ENCODE data around the gene CHMP1A.

Gene CHMP1A

GRCh38 chr16:89615176-89615575 lies 42.3 kb downstream of the CHMP1A start:
- Histone ChIP-seq H3K4me1 (ENCODE audit: control insufficient read depth, insufficient read depth, low read length) (no peaks in the 10 kb centered on the region), H3K4me3 (ENCODE audit: insufficient read depth, low read depth, low read length) (no peak overlapping the region), H3K27me3 (ENCODE audit: control insufficient read depth, insufficient read depth, low read length, poor library complexity, severe bottlenecking) (no peaks in the 10 kb centered on the region), H3K9me3 (ENCODE audit: control insufficient read depth, low read length) (no peaks in the 10 kb centered on the region), H3K36me3 (ENCODE audit: control insufficient read depth, insufficient read depth, low read length) (no peaks in the 10 kb centered on the region), H3K27ac (ENCODE audit: insufficient read depth, low read depth, low read length, poor library complexity, severe bottlenecking) (no peak overlapping the region)
- 84 to 86% methylated on average over 13 of the region's 13 CpGs for WGBS, 2 experiments

DNA sequence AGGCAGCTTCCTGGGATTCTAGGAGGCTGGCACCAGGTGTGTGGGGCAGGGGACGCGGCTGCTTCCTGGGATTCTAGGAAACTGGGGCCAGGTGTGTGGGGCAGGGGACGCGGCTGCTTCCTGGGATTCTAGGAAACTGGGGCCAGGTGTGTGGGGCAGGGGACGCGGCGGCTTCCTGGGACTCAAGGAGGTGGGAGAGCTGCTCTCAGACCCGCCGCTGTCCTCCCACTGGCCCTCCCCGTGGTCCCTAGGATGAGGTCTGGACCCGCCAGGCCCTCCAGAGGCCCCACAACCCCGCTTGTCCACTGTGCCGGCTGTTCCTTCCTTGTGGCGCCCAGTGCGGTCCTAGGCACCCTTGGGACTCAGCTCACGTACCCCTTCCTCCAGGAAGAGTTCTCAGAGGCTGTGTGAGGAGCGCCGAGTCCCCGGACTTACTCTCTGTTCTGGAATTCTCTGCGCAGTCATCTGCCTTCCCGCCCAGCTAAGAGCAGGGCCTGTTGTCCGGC lies 43.5 kb downstream of the CHMP1A start:
- H3K4me3 ChIP-seq (ENCODE audit: insufficient read depth, low read depth, low read length), result no peak overlapping the region
- no peaks in the 10 kb centered on the region for H3K36me3 ChIP-seq (ENCODE audit: control insufficient read depth, insufficient read depth, low read length)
- H3K27ac ChIP-seq (ENCODE audit: insufficient read depth, low read depth, low read length, poor library complexity, severe bottlenecking), result no peak overlapping the region
- H3K27me3 ChIP-seq (ENCODE audit: control insufficient read depth, insufficient read depth, low read length, poor library complexity, severe bottlenecking), result no peaks in the 10 kb centered on the region
- no peaks in the 10 kb centered on the region for H3K9me3 ChIP-seq (ENCODE audit: control insufficient read depth, low read length)
- WGBS, 2 experiments, result 92 to 94% methylated on average over 22 of the region's 22 CpGs
- no peaks in the 10 kb centered on the region for H3K4me1 ChIP-seq (ENCODE audit: control insufficient read depth, insufficient read depth, low read length)

GRCh38 chr16:89613231-89613953 lies 44.1 kb downstream of the CHMP1A start, which contains the start of gene DPEP1:
TSS of gene DPEP1 (plus strand) at chr16:89613642. CDS start at chr16:89630411, 16,769 bp downstream.
- Histone ChIP-seq H3K4me1 (ENCODE audit: control insufficient read depth, insufficient read depth, low read length) (no peaks in the 10 kb centered on the region), H3K4me3 (ENCODE audit: insufficient read depth, low read depth, low read length) (no peak within 1 kb of the TSS), H3K27me3 (ENCODE audit: control insufficient read depth, insufficient read depth, low read length, poor library complexity, severe bottlenecking) (no peaks in the 10 kb centered on the region), H3K9me3 (ENCODE audit: control insufficient read depth, low read length) (no peaks in the 10 kb centered on the region), H3K36me3 (ENCODE audit: control insufficient read depth, insufficient read depth, low read length) (no peaks in the 10 kb centered on the region), H3K27ac (ENCODE audit: insufficient read depth, low read depth, low read length, poor library complexity, severe bottlenecking) (no peak within 1 kb of the TSS)
- WGBS, 2 experiments, result 84% methylated on average over 19 of the region's 19 CpGs

GRCh38 chr16:89612415-89613166 lies 44.9 kb downstream of the CHMP1A start:
- Histone ChIP-seq H3K4me3 (ENCODE audit: insufficient read depth, low read depth, low read length) (no peak overlapping the region), H3K36me3 (ENCODE audit: control insufficient read depth, insufficient read depth, low read length) (no peaks in the 10 kb centered on the region), H3K9me3 (ENCODE audit: control insufficient read depth, low read length) (no peaks in the 10 kb centered on the region), H3K27ac (ENCODE audit: insufficient read depth, low read depth, low read length, poor library complexity, severe bottlenecking) (no peak overlapping the region), H3K27me3 (ENCODE audit: control insufficient read depth, insufficient read depth, low read length, poor library complexity, severe bottlenecking) (no peaks in the 10 kb centered on the region), H3K4me1 (ENCODE audit: control insufficient read depth, insufficient read depth, low read length) (no peaks in the 10 kb centered on the region)
- WGBS, 2 experiments, result 91 to 92% methylated on average over 20 of the region's 20 CpGs

DNA sequence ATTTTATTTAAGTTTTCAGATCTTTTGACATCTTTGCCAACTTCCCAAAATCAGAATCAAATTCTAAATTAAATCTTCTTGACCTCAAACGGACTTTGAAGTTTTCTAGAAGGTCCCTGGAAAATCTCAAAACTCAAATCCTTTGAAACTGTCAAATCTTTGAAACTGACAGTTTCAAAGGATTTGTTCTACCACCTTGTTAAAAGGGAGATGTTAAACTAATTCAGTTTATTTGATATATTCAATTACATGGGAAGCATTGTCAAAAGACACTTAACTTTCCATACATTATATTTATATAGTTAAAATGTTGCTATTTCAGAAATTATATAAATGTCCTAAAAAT lies 47.4 kb downstream of the CHMP1A start:
- WGBS, 2 experiments, result 90 to 91% methylated on average over 1 of the region's 1 CpG
- H3K9me3 ChIP-seq (ENCODE audit: control insufficient read depth, low read length), result no peaks in the 10 kb centered on the region
- H3K27me3 ChIP-seq (ENCODE audit: control insufficient read depth, insufficient read depth, low read length, poor library complexity, severe bottlenecking), result no peaks in the 10 kb centered on the region
- H3K4me1 ChIP-seq (ENCODE audit: control insufficient read depth, insufficient read depth, low read length), result no peaks in the 10 kb centered on the region
- H3K4me3 ChIP-seq (ENCODE audit: insufficient read depth, low read depth, low read length), result no peak overlapping the region
- no peak overlapping the region for H3K27ac ChIP-seq (ENCODE audit: insufficient read depth, low read depth, low read length, poor library complexity, severe bottlenecking)
- no peaks in the 10 kb centered on the region for H3K36me3 ChIP-seq (ENCODE audit: control insufficient read depth, insufficient read depth, low read length)

GRCh38 chr16:89607937-89608740 lies 49.4 kb downstream of the CHMP1A start:
- peaks cover 1% of the 10 kb centered on the region for H3K4me1 ChIP-seq (ENCODE audit: control insufficient read depth, insufficient read depth, low read length)
- H3K9me3 ChIP-seq (ENCODE audit: control insufficient read depth, low read length), result no peaks in the 10 kb centered on the region
- no peak overlapping the region for H3K4me3 ChIP-seq (ENCODE audit: insufficient read depth, low read depth, low read length)
- H3K27ac ChIP-seq (ENCODE audit: insufficient read depth, low read depth, low read length, poor library complexity, severe bottlenecking), result no peak overlapping the region
- H3K36me3 ChIP-seq (ENCODE audit: control insufficient read depth, insufficient read depth, low read length), result no peaks in the 10 kb centered on the region
- WGBS, 2 experiments, result 92 to 93% methylated on average over 32 of the region's 32 CpGs
- no peaks in the 10 kb centered on the region for H3K27me3 ChIP-seq (ENCODE audit: control insufficient read depth, insufficient read depth, low read length, poor library complexity, severe bottlenecking)

DNA sequence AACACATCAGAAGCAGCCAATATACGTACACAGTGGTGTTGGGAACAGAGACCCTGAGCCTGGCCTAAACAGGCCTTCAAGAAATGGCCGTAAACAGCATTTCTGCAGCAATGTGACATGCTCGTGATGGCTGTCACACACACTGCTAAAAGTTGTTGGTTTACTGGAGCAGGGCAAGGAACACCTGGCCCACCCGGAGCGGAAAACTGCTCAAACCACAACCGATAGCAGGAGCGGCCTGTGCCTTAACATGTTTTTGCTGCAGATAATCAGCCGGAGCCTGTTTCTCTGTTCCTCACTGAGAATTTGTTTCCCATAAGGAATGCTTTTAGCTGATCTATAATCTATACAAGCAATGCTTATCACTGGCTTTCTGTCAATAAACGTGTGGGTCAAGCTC lies 50.1 kb downstream of the CHMP1A start:
- Histone ChIP-seq H3K9me3 (ENCODE audit: control insufficient read depth, low read length) (no peaks in the 10 kb centered on the region), H3K36me3 (ENCODE audit: control insufficient read depth, insufficient read depth, low read length) (no peaks in the 10 kb centered on the region), H3K27me3 (ENCODE audit: control insufficient read depth, insufficient read depth, low read length, poor library complexity, severe bottlenecking) (no peaks in the 10 kb centered on the region), H3K27ac (ENCODE audit: insufficient read depth, low read depth, low read length, poor library complexity, severe bottlenecking) (no peak overlapping the region), H3K4me3 (ENCODE audit: insufficient read depth, low read depth, low read length) (no peak overlapping the region), H3K4me1 (ENCODE audit: control insufficient read depth, insufficient read depth, low read length) (peaks cover 8% of the 10 kb centered on the region)
- 92% methylated on average over 9 of the region's 9 CpGs for WGBS, 2 experiments

- Histone ChIP-seq H3K4me1 (ENCODE audit: control insufficient read depth, insufficient read depth, low read length) (peaks cover 16% of the 10 kb centered on the region), H3K36me3 (ENCODE audit: control insufficient read depth, insufficient read depth, low read length) (no peaks in the 10 kb centered on the region), H3K27me3 (ENCODE audit: control insufficient read depth, insufficient read depth, low read length, poor library complexity, severe bottlenecking) (no peaks in the 10 kb centered on the region), H3K9me3 (ENCODE audit: control insufficient read depth, low read length) (no peaks in the 10 kb centered on the region), H3K27ac (ENCODE audit: insufficient read depth, low read depth, low read length, poor library complexity, severe bottlenecking) (no peak overlapping the region), H3K4me3 (ENCODE audit: insufficient read depth, low read depth, low read length) (no peak overlapping the region)
- WGBS, 2 experiments, result 90 to 92% methylated on average over 9 of the region's 9 CpGs
Measured at GRCh38 chr16:89606006-89606405, 51.5 kb downstream of the CHMP1A start.

DNA sequence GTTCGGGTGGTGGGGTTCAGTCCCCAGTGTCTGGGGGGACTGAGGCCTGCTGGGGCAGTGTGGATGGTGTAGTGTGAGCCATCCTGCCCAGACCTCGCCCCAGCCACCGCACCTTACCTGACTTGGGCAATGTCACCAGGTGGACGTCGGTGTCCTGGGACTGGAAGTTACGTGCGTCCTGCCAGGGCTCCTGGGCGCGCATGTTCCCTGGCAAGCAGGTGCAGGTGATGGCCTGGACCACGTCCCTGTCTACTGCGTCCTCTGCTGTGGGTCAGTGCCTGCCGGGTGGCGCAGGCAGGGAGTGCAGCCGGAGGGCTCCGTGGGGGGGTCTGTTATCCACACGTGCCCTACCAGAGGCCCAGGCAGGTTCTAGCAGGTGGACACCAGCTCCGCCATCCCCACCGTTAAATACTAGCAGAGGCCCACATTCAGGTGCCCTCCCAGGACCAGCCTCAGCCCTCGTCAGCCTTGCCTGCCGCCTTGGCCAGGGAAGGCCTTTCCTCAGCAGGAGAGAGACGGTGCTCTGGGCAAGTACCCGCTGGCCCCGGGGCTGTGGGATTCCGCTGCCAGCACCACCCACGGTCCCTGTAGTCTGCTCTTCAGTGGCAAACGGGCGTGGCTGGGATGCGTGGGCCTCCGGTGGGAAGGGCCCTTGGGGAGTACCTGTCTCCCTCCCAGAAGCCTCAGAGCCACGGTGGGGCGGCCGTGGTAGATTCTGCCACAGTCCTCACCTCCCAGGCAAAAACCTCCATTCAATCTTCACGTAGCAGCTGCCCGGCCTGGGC lies 52.1 kb downstream of the CHMP1A start:
- WGBS, 2 experiments, result 92 to 93% methylated on average over 34 of the region's 34 CpGs
- no peak overlapping the region for H3K4me3 ChIP-seq (ENCODE audit: insufficient read depth, low read depth, low read length)
- no peaks in the 10 kb centered on the region for H3K36me3 ChIP-seq (ENCODE audit: control insufficient read depth, insufficient read depth, low read length)
- no peaks in the 10 kb centered on the region for H3K9me3 ChIP-seq (ENCODE audit: control insufficient read depth, low read length)
- H3K27ac ChIP-seq (ENCODE audit: insufficient read depth, low read depth, low read length, poor library complexity, severe bottlenecking), result no peak overlapping the region
- H3K4me1 ChIP-seq (ENCODE audit: control insufficient read depth, insufficient read depth, low read length), result peaks cover 16% of the 10 kb centered on the region
- H3K27me3 ChIP-seq (ENCODE audit: control insufficient read depth, insufficient read depth, low read length, poor library complexity, severe bottlenecking), result no peaks in the 10 kb centered on the region

All from ectodermal cell (in vitro differentiated cells).